ENCODE data around the gene SHISA9. TPM values are rescaled to one million over a fixed set of nuclear protein-coding genes. Genes with fewer than 3 reads are reported as not detected.

The SHISA9 gene
- total and polyA plus RNA-seq, 2 donors (not counting 1 experiment from before 2014, with no cell fraction given), result 0.03 to 0.07 TPM

- WGBS (ENCODE audit: insufficient coverage), result 73% methylated on average over 2 of the region's 4 CpGs
- Mint-ChIP-seq H3K9me3 (ENCODE audit: insufficient read depth) (peaks cover 4% of the 10 kb centered on the region), H3K4me1 (no peaks in the 10 kb centered on the region), H3K27me3 (peaks cover 17% of the 10 kb centered on the region), H3K27ac (no peak overlapping the region), H3K4me3 (no peak overlapping the region)
- Histone ChIP-seq H3K9me3 (ENCODE audit: control extremely low read depth in 1 of 3, control insufficient read depth in 2 of 3, insufficient read depth in 1 of 3, low read length in 2 of 3) (peaks cover 0 to 5% (median 0%) of the 10 kb centered on the region in 3 donors), H3K9ac (ENCODE audit: low read length) (no peak overlapping the region), H4K20me1 (ENCODE audit: control insufficient read depth, insufficient read depth, low read length, poor library complexity, severe bottlenecking) (no peaks in the 10 kb centered on the region), H3K4me1 (ENCODE audit: control insufficient read depth in 2 of 2, insufficient read depth in 2 of 2, low read length in 2 of 2) (no peaks in the 10 kb centered on the region), H3K4me2 (replicated peaks; ENCODE audit: low read depth, low read length, poor library complexity, severe bottlenecking) (no peak overlapping the region), H3K79me2 (ENCODE audit: control insufficient read depth, insufficient read depth, low read length) (no peaks in the 10 kb centered on the region), H3K27me3 (replicated peaks in 1 of 4; ENCODE audit: control extremely low read depth in 1 of 4, control insufficient read depth in 3 of 4, insufficient read depth in 4 of 4, low read length in 3 of 4) (no peaks in the 10 kb centered on the region), H2AFZ (ENCODE audit: insufficient read depth, low read depth, low read length, poor library complexity, severe bottlenecking) (no peak overlapping the region), H3K4me3 (ENCODE audit: control extremely low read depth in 1 of 5, extremely low read depth in 1 of 5, insufficient read depth in 1 of 5, low read depth in 2 of 5, low read length in 4 of 5) (no peak overlapping the region), H3K27ac (ENCODE audit: low read length in 2 of 2) (no peak overlapping the region), H3K36me3 (replicated peaks in 1 of 2; ENCODE audit: control extremely low read depth in 1 of 2, control insufficient read depth in 1 of 2, extremely low read depth in 1 of 2, insufficient read depth in 2 of 2, low read length in 1 of 2) (no peaks in the 10 kb centered on the region)
- DNase-seq (no peak), ATAC-seq (ENCODE audit: low read depth) (no peak)
- CTCF ChIA-PET, result no interaction called here
- intact Hi-C loops (cut with micrococcal nuclease), result no loop called here
- TF ChIP-seq EZH2 (IDR thresholded peaks at IDR 0.05; ENCODE audit: borderline replicate concordance, insufficient read depth, low read depth, low read length, poor library complexity, severe bottlenecking) (no peak), CTCF (IDR thresholded peaks at IDR 0.05) (no peak)
- POLR2A ChIA-PET, result no interaction called here
Measured at GRCh38 chr16:12930881-12931280, 29.5 kb downstream of the SHISA9 start.

GRCh38 chr16:12936391-12936790 is 35.0 kb downstream of the SHISA9 start:
- H3K4me3 ChIP-seq (ENCODE audit: control extremely low read depth in 1 of 5, extremely low read depth in 1 of 5, insufficient read depth in 1 of 5, low read depth in 2 of 5, low read length in 4 of 5), result no peak overlapping the region
- DNase-seq (no peak), ATAC-seq (ENCODE audit: low read depth) (no peak)
- POLR2A ChIA-PET, result no interaction called here
- CTCF ChIA-PET, result no interaction called here
- H3K36me3 ChIP-seq (replicated peaks in 1 of 2; ENCODE audit: control extremely low read depth in 1 of 2, control insufficient read depth in 1 of 2, extremely low read depth in 1 of 2, insufficient read depth in 2 of 2, low read length in 1 of 2), result no peaks in the 10 kb centered on the region
- WGBS (ENCODE audit: insufficient coverage), result 100% methylated on average over 1 of the region's 2 CpGs
- H3K9ac ChIP-seq (ENCODE audit: low read length), result no peak overlapping the region
- H3K27me3 ChIP-seq (replicated peaks in 1 of 4; ENCODE audit: control extremely low read depth in 1 of 4, control insufficient read depth in 3 of 4, insufficient read depth in 4 of 4, low read length in 3 of 4), result no peaks in the 10 kb centered on the region
- H3K9me3 ChIP-seq (ENCODE audit: control extremely low read depth in 1 of 3, control insufficient read depth in 2 of 3, insufficient read depth in 1 of 3, low read length in 2 of 3), result peaks cover 0 to 5% (median 0%) of the 10 kb centered on the region in 3 donors
- Mint-ChIP-seq H3K27me3 (peaks cover 10% of the 10 kb centered on the region), H3K9me3 (ENCODE audit: insufficient read depth) (peaks cover 5% of the 10 kb centered on the region), H3K4me1 (no peaks in the 10 kb centered on the region), H3K4me3 (no peak overlapping the region), H3K27ac (no peak overlapping the region)
- no peaks in the 10 kb centered on the region for H3K4me1 ChIP-seq (ENCODE audit: control insufficient read depth in 2 of 2, insufficient read depth in 2 of 2, low read length in 2 of 2)
- H4K20me1 ChIP-seq (ENCODE audit: control insufficient read depth, insufficient read depth, low read length, poor library complexity, severe bottlenecking), result no peaks in the 10 kb centered on the region
- H2AFZ ChIP-seq (ENCODE audit: insufficient read depth, low read depth, low read length, poor library complexity, severe bottlenecking), result no peak overlapping the region
- no peaks in the 10 kb centered on the region for H3K79me2 ChIP-seq (ENCODE audit: control insufficient read depth, insufficient read depth, low read length)
- intact Hi-C loops (cut with micrococcal nuclease), result no loop called here
- no peak for TF ChIP-seq EZH2 (IDR thresholded peaks at IDR 0.05; ENCODE audit: borderline replicate concordance, insufficient read depth, low read depth, low read length, poor library complexity, severe bottlenecking)
- TF ChIP-seq CTCF (IDR thresholded peaks at IDR 0.05), result no peak
- H3K27ac ChIP-seq (ENCODE audit: low read length in 2 of 2), result no peak overlapping the region
- no peak overlapping the region for H3K4me2 ChIP-seq (replicated peaks; ENCODE audit: low read depth, low read length, poor library complexity, severe bottlenecking)
